ENCODE results near the gene MRPL52.
"Not testable (repeated sequence)": the region's sequence is repeated elsewhere in the genome, so short reads cannot be mapped to it uniquely, and the experiment has no call there.

The MRPL52 gene

GRCh38 chr14:22829661-22830442 lies at the start of gene MRPL52:
Gene MRPL52 (plus strand): TSS chr14:22829887. CDS start chr14:22829913, 26 bp downstream.
- peak; percentile 75 to 84 (median 80) for DNase-seq

GRCh38 chr14:22780105-22780679 lies 49.5 kb upstream of the MRPL52 start:
- no peak for DNase-seq

DNA sequence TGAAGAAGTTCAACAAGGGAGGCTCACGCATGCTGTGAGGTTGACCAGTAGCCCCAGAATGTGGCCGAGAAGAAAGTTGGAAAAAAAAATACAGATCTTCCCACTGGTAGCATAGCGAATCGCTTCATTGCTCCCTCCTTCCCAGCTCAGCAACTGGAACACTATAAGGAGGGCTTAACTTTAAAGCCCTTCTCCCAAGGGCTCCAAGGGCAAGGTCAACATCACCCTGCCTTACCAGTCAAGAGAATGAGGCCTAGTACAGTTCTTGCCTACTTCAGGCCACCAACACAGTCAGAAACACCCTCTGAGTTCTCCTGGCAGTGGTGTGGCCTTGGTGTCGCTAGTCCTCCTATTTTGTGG lies 48.8 kb upstream of the MRPL52 start:
- no peak for DNase-seq

DNA sequence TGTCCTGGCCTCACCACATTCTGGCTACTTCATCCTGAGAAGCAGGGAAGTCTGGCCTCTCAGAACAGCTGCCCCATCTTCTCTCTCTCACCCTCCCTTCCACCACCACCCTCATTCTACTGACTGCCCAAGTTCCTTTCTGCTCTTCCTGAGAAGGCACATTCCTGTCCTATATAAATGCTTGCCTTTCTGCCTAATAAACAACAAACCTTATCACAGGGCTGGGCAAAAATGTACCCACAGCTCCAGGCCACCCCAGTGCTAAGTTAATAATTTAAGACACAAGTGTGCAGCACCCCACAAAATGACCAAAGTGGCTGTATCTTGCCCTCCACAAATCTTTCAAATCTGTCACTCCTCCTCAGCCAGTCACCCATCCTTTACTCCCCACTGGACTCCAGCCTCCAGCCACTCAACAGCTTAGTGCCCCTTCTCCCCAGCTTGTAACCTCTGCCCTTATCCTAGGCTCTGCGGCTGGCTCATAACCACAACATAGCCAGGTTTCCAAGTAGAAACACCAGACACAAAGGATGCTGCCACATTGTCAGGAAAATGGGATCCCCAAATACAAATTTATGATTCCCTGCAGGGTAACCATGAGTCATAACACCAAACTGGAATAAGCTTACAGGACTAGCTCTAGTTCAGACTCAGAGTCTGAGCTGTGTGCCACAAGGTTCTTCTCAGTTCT lies 48.2 kb upstream of the MRPL52 start:
- no peak for DNase-seq

GRCh38 chr14:22786685-22787084 lies 43.0 kb upstream of the MRPL52 start:
- DNase-seq: no peak

- DNase-seq: no peak
Observed at GRCh38 chr14:22791301-22791700, 38.4 kb upstream of the MRPL52 start.

DNA sequence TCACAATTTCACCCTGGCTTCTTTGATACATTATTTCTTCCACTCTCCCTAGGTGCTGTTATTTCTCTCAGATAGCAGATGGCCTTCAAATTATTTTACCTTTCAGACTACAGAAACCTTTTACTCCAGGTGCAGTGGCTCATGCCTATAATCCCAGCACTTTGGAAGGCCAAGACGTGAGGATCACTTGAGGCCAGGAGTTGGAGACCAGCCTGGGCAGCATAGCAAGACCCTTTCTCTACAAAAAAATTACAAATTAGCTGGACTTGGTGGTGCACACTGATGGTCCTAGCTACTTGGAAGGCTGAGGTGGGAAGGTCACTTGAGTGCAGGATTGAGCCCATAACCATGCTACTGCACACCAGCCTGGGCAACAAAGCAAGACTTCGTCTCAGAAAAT lies 37.5 kb upstream of the MRPL52 start:
- no peak for DNase-seq

DNA sequence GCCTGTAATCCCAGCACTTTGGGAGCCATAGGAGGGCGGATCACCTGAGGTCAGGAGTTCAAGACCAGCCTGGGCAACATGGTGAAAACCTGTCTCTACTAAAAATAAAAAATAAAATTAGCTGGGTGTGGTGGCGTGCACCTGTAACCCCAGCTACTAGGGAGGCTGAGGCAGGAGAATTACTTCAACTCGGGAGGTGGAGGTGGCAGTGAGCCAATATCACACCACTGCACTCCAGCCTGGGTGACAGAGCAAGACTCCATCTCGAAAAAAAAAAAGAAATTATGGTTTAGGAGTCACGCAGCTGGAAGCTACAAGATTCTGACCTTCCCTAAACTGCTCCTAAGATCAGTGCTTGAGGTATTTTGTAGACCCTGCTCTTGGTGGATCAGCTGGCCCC lies 36.1 kb upstream of the MRPL52 start:
- not testable (repeated sequence) for DNase-seq

- no peak for DNase-seq
Observed at GRCh38 chr14:22793976-22794375, 35.7 kb upstream of the MRPL52 start.

DNA sequence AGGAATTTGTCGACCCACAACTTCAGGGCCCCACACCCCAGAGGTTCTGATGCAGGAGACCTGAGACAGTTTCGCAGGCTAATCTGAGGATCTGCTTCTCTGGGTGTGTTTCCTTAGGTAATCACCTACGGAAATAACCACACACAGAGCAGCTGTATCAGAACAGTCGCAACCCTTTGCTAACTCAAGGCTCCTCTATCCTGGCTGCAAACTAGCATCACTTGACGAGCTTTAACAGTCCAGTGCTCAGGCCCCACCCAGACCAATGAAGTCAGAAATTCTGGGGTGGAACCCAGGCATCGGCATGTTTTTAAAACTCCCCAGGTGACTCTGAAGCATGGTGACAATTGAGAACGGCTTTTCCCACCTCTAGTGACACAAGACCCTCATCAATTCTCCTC lies 35.1 kb upstream of the MRPL52 start:
- no peak for DNase-seq

- DNase-seq: no peak
Observed at GRCh38 chr14:22796087-22796707, 33.5 kb upstream of the MRPL52 start.

DNA sequence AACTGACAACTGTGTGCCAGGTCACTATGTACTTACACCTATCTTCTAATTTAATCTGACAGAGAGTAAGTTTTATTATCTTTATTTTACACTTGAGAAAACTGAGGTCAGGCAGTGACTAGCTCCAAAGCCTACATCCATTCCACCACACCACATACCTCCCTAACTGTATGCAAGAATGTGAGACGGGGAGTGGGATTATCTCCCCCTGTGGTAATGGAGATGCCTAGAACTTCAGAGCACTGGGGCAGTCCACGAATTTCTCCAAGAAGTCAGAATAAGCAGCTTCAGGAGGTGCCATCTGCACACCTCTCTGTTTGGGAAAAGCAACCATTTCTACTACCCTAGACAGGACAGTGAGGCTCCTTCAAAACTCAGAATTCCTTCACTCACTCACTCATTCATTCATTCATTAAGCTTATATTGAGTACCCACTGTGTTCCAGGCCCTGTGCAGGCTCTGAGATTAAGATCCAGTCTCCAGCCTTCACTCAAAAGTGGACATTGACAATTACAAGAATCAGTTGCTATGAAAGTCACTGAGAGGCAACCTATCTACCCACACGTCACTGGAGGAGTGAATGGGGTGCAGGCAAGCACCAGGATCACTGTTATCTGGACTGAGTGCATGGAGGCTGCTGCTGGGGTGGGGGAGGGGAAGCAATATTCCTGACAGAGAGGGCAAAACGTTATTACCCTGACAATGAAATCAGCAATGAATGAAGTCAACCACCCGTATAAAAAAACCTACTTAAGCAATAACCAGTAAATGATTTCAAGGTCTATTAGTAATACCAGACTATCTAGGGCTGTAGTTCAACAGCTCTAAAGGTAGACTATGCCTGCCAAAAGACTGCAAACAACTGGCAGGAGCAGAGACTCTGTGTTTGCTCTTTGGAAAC lies 32.4 kb upstream of the MRPL52 start:
- no peak for DNase-seq

GRCh38 chr14:22798528-22798927 lies 31.2 kb upstream of the MRPL52 start:
- DNase-seq: no peak

DNA sequence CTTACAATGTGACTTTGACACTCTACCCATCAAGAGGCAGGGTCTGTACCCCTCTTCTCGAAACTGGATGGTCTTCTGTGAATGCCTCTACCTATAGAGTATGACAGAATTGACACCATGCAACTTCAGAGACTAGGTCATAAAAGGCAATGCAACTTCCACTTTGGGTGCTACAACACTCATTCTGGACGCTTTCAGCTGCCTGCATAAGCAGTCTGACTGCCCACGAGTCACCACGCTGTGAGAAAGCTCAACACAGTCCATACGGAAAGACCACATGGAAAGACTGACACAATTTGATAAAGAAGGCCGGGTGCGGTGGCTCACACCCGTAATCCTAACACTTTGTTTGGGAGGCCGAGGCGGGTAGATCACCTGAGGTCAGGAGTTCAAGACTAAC lies 29.3 kb upstream of the MRPL52 start:
- DNase-seq: no peak

- no peak for DNase-seq
Observed at GRCh38 chr14:22801716-22802115, 28.0 kb upstream of the MRPL52 start.

- DNase-seq: no peak
Observed at GRCh38 chr14:22802860-22803686, 26.6 kb upstream of the MRPL52 start.

DNA sequence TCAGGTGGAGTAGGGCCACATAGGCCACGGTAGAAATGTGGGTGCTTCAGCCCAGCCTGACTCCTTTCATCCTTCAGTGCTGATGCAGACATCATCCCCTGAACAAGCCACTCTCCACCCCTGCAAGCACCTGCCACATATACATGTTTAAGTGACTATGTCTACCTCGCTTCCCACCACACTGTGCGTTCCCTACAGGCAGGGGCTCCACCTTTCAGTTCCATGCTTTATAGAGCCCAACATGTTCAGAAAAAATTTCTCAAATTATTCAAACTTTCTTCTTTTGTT lies 26.1 kb upstream of the MRPL52 start:
- DNase-seq: no peak

GRCh38 chr14:22805235-22805634 lies 24.5 kb upstream of the MRPL52 start:
- not testable (repeated sequence) for DNase-seq

GRCh38 chr14:22807432-22808087 lies 22.1 kb upstream of the MRPL52 start:
- DNase-seq: no peak

- no peak for DNase-seq
Observed at GRCh38 chr14:22808388-22809209, 21.1 kb upstream of the MRPL52 start.

Measured in activated CD4-positive, CD25-positive, alpha-beta regulatory T cell (primary cell).